GM19043 (cell line): Measurements from ENCODE around the gene SGSM1.
"Not testable (repeated sequence)": the region's sequence is repeated elsewhere in the genome, so short reads cannot be mapped to it uniquely, and the experiment has no call there.

Source experiments
- ATAC-seq: cut with Tn5 transposase; IDR thresholded peaks from one replicate; pipeline ENCODE4 v1.9.1; 2021; ENCODE audit warnings: low read depth; ENCODE audit not compliant: unreplicated experiment

Gene SGSM1

GRCh38 chr22:24836282-24836681 lies 30.3 kb downstream of the SGSM1 start:
- ATAC-seq = no peak

- ATAC-seq = not testable (repeated sequence)
These were observed 31.5 kb downstream of the SGSM1 start for GRCh38 chr22:24837517-24837916.

GRCh38 chr22:24841261-24841660 lies 35.2 kb downstream of the SGSM1 start:
- no peak for ATAC-seq

- no peak for ATAC-seq
These were observed 37.0 kb downstream of the SGSM1 start for GRCh38 chr22:24843048-24843447.

- ATAC-seq = no peak
These were observed 39.3 kb downstream of the SGSM1 start for GRCh38 chr22:24845041-24845898.

- ATAC-seq = no peak
These were observed 41.5 kb downstream of the SGSM1 start for GRCh38 chr22:24847490-24847889.

GRCh38 chr22:24848559-24849168 lies 42.7 kb downstream of the SGSM1 start:
- no peak for ATAC-seq

- no peak for ATAC-seq
These were observed 49.8 kb downstream of the SGSM1 start for GRCh38 chr22:24855794-24856193.

- no peak for ATAC-seq
These were observed 51.6 kb downstream of the SGSM1 start for GRCh38 chr22:24857576-24857975.

- no peak for ATAC-seq
These were observed 53.6 kb downstream of the SGSM1 start for GRCh38 chr22:24859587-24859986.

- no peak for ATAC-seq
These were observed 59.5 kb downstream of the SGSM1 start for GRCh38 chr22:24865508-24865907.

- ATAC-seq = no peak
These were observed 61.5 kb downstream of the SGSM1 start for GRCh38 chr22:24867323-24868022.

GRCh38 chr22:24868979-24869378 lies 63.0 kb downstream of the SGSM1 start:
- ATAC-seq = no peak

- ATAC-seq = no peak
These were observed 65.7 kb downstream of the SGSM1 start for GRCh38 chr22:24871611-24872205.

- ATAC-seq = no peak
These were observed 67.2 kb downstream of the SGSM1 start for GRCh38 chr22:24873226-24873625.

GRCh38 chr22:24875862-24876506 lies 70.0 kb downstream of the SGSM1 start:
- no peak for ATAC-seq

- ATAC-seq = no peak
These were observed 70.7 kb downstream of the SGSM1 start for GRCh38 chr22:24876700-24877099.

GRCh38 chr22:24878969-24879368 lies 73.0 kb downstream of the SGSM1 start:
- ATAC-seq = no peak

GRCh38 chr22:24883432-24883831 lies 77.4 kb downstream of the SGSM1 start:
- ATAC-seq = no peak

GRCh38 chr22:24887260-24887659 lies 81.2 kb downstream of the SGSM1 start:
- no peak for ATAC-seq
